Hematopoietic multipotent progenitor cell treated with erythropoietin and hydrocortisone succinate and interleukin-3 and kit ligand, for 4 days (in vitro differentiated cells): ENCODE data around the gene TSHZ1.

Experiments
- DNase-seq: peaks from one replicate; pipeline ENCODE4 v3.0.0-alpha.2; 2015

TSHZ1 gene, protein sequence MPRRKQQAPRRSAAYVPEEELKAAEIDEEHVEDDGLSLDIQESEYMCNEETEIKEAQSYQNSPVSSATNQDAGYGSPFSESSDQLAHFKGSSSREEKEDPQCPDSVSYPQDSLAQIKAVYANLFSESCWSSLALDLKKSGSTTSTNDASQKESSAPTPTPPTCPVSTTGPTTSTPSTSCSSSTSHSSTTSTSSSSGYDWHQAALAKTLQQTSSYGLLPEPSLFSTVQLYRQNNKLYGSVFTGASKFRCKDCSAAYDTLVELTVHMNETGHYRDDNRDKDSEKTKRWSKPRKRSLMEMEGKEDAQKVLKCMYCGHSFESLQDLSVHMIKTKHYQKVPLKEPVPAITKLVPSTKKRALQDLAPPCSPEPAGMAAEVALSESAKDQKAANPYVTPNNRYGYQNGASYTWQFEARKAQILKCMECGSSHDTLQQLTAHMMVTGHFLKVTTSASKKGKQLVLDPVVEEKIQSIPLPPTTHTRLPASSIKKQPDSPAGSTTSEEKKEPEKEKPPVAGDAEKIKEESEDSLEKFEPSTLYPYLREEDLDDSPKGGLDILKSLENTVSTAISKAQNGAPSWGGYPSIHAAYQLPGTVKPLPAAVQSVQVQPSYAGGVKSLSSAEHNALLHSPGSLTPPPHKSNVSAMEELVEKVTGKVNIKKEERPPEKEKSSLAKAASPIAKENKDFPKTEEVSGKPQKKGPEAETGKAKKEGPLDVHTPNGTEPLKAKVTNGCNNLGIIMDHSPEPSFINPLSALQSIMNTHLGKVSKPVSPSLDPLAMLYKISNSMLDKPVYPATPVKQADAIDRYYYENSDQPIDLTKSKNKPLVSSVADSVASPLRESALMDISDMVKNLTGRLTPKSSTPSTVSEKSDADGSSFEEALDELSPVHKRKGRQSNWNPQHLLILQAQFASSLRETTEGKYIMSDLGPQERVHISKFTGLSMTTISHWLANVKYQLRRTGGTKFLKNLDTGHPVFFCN (N-terminal part only)

GRCh38 chr18:75210274-75211001, at the start of gene TSHZ1:
Gene TSHZ1 (plus strand): TSS chr18:75210797. CDS start chr18:75211877, 1,080 bp downstream.
- DNase-seq = peak; percentile 95

GRCh38 chr18:75161256-75162028, 49.2 kb upstream of the TSHZ1 start:
- DNase-seq = peak; percentile 88

DNA sequence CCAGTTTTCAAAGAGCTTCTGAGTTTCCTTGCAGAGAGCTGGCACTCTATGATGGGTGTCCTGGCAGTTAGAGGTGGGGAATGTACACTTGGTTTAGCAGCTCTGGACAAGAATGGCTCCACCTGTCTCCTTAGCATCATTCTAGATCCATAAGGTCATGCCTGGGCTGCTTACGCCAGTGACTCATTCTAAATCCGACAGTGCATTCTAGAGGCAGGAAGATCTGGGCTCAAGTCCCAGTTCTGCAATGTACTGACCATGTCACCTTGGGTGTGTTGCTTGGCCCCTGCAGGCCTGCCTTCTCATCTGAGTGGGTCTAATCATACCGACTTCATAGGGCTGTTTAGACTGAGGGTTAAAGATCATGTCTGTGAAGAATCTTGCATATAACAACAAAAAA, 48.1 kb upstream of the TSHZ1 start:
- no peak for DNase-seq

DNA sequence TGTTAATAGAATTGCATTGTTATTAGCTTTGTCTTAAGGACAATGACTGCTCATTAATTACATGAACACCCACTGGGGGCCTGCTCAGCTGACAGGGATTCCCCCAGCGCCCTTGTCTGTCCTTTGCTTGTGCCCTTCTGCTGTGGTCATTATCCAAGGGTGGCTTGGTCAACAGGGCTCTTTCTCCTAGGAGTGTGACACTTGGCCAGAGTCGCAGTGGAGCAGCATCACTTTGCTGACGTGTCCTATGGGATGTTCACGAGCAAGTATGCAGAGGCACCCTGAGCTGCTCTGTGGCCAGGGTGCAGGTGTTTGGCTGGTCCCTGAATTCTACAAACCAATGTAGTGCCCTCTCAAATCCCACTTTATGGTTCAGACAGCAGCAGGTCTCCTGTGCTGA, 47.6 kb upstream of the TSHZ1 start:
- DNase-seq = no peak

DNA sequence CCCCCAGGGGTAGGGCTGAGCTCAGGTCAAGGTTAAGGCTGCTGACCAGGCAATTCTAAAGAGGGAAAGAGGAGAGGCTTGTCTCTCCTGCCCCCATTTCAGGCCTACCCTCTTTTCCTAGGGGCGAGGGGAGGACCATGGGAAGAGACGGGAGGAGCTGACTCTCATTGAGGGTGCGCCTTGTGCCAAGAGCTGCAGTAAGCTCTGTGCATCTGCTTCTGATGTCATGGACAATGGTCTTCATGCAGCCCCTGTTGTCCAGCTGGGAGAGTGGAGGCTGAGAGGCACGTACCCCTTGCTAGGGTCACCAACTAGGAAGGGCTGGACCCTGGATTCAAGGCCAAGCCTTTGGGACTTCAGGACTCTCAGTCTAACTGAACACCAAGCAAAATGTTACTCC, 46.9 kb upstream of the TSHZ1 start:
- no peak for DNase-seq

DNA sequence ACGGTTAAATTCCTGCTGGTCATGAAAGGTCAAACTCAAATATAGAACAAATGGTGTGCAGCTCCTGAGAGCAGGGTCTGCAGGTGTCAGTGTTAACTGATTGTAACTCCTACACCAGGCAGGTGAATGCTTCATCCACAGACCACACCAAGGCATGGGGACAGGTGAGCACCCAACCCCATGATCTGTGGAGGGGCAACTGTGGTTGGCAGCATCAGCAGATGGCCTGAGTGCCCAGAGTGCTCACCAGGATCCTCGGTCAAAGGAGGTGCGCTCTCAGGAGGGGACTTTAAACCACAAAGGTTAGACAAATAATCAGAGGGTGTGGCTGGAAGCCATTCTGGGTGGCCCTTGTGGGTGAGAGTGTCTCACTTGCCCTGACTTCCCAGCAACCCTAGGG, 46.1 kb upstream of the TSHZ1 start:
- DNase-seq = no peak

- no peak for DNase-seq
These were observed 44.7 kb upstream of the TSHZ1 start for GRCh38 chr18:75165926-75166325.

DNA sequence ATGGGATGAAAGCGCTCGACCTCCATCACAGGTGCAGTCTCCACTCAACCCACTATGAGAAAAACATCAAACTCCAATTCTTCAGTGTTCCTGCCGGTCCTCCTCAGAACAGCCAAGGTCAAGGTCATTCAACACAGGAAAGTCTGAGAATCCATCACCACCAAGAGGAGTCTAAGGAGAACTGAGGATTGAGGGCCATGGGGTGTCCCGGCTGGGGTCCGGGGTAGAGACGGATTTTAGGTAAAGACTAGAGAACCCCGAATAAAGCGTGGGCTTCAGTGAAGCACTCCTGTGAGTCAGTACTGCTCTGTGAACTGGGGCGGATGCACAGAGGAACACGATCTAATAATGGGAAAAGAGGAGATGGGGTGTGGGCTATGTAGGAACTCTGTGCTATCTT, 43.5 kb upstream of the TSHZ1 start:
- DNase-seq = no peak

DNA sequence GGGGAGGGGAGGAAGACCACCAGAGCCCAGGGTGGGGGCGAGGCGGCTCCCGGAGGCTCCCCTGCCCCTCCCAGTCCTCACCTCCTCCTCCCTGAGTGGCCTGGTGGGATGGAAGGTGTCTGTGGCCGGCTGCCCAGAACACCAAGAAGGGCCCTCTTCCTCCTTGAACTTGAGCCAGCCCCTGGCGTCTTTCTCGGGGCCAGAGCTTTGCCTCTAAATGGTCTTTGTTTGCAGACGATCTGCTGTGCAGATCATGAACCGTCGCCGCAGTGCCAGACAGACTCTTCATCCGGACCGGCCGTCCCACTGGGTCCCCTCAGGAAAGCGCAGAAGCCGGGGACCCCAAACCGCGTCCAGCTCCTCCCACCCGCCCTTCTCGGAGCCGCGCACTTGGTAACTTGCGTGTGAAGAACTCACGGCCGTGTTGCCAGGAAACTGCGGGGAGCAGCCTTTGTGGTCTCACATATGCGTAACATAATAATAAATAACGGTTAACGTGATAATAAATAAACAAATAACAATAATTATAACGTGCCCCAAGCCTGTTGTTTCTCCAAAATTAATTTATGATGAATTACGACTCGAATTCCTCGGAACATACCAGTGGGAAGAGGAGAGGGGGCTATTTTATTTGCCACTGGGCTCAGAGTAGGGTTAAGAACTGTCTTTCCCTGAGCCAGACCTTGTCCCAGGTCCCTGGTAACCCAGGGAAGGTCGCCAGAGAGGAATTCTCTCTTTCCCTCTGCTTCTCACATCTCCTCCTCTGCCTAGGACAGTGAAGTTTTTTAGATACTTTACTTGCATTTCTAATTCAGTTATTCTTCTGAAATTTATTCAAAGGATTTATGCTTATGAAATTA, 42.6 kb upstream of the TSHZ1 start:
- no peak for DNase-seq

DNA sequence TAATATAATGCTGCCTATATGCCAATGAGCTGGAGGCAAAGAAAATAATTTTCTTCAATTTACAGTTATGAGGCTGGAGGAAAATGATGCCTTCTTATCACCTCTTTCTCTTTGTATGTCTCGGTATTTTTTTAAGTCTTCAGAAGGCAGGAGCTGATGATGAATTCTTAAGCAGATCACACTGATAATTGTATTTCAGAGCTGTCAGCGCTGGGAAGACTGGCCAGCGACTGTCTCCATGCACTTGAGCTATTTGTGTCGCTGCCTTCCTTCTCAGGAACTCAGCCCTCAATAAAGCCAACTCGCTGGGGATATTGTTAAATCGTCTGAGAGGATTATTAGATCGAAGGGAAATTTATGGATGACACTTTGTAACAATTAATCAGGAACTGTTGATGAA, 42.0 kb upstream of the TSHZ1 start:
- DNase-seq = no peak

- DNase-seq = no peak
These were observed 41.2 kb upstream of the TSHZ1 start for GRCh38 chr18:75169411-75169810.

- peak; percentile 10 for DNase-seq
These were observed 40.4 kb upstream of the TSHZ1 start for GRCh38 chr18:75170022-75170789.

GRCh38 chr18:75170916-75171315, 39.7 kb upstream of the TSHZ1 start:
- DNase-seq = no peak

- DNase-seq = no peak
These were observed 38.1 kb upstream of the TSHZ1 start for GRCh38 chr18:75172299-75173124.

- peak; percentile 23 for DNase-seq
These were observed 37.5 kb upstream of the TSHZ1 start for GRCh38 chr18:75173125-75173432.

DNA sequence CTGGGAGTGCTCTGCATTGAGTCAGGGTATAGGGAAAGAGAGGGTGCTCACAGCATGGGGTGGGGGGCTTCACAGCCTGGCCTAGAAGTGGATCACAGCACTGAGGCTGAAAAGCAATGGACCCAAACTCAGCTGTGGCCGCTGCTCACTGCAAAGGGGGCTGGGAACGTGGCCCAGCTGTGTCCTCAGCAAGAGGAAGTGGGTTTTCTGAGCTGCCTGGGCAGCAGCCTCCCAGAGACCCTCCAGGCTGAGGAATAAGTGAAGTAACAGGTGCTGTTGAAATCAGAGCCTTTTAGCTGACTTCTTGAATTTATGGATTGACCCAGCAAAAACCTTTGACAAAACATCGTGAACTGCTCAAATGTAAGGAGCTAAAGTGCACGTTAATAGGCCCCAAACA, 36.9 kb upstream of the TSHZ1 start:
- DNase-seq = peak; percentile 46

GRCh38 chr18:75176849-75177248, 33.7 kb upstream of the TSHZ1 start:
- DNase-seq = no peak

GRCh38 chr18:75178376-75178775, 32.2 kb upstream of the TSHZ1 start:
- no peak for DNase-seq

- no peak for DNase-seq
These were observed 30.6 kb upstream of the TSHZ1 start for GRCh38 chr18:75179819-75180600.
